CD14-positive monocyte (primary cell): ENCODE measurements around the gene POLD4. TPM values are rescaled to one million over a fixed set of nuclear protein-coding genes. Genes with fewer than 3 reads are reported as not detected.

Experiments used
- DNase-seq, 3 donors: peaks; one replicate each; pipeline ENCODE4 v3.0.0-alpha.2; 2011 to 2022
- H2AFZ ChIP-seq: 2 replicates; pipeline ENCODE4 v1.6.0; 2012; ENCODE audit warnings: mild to moderate bottlenecking, low read depth, low read length, inconsistent platforms; ENCODE audit not compliant: insufficient read depth, poor library complexity, severe bottlenecking
- H3K27ac ChIP-seq, 2 donors: 1 replicate in 1 of 2; 2 replicates in 1 of 2; pipeline ENCODE4 v1.5.1; 2012 to 2013; ENCODE audit warnings: low read length in 2 of 2, control low read depth in 1 of 2, inconsistent platforms in 1 of 2, low read depth in 1 of 2, mild to moderate bottlenecking in 1 of 2
- H3K27me3 ChIP-seq, 2 donors: one replicate each; pipeline versions ENCODE4 v1.6.0 to v1.6.1; 2011 to 2013; ENCODE audit warnings: low read length in 2 of 2; ENCODE audit not compliant: control insufficient read depth in 2 of 2, insufficient read depth in 2 of 2
- H3K36me3 ChIP-seq, 2 donors: replicated peaks in 1 of 2; 1 replicate in 1 of 2; 2 replicates in 1 of 2; pipeline versions ENCODE4 v1.5.1 to v1.6.1; 2012 to 2013; ENCODE audit warnings: low read length in 2 of 2, control low read depth in 1 of 2, inconsistent platforms in 1 of 2, mild to moderate bottlenecking in 1 of 2; ENCODE audit not compliant: insufficient read depth in 2 of 2, control insufficient read depth in 1 of 2
- H3K4me1 ChIP-seq, 2 donors: 1 replicate in 1 of 2; 2 replicates in 1 of 2; pipeline versions ENCODE4 v1.5.1 to v1.6.1; 2012 to 2013; ENCODE audit warnings: low read length in 2 of 2, control low read depth in 1 of 2, inconsistent platforms in 1 of 2, mild to moderate bottlenecking in 1 of 2, moderate library complexity in 1 of 2; ENCODE audit not compliant: insufficient read depth in 2 of 2, control insufficient read depth in 1 of 2
- H3K4me2 ChIP-seq: replicated peaks from 2 replicates; pipeline ENCODE3; 2012; ENCODE audit warnings: low read length, moderate library complexity, mild to moderate bottlenecking; ENCODE audit not compliant: poor library complexity, severe bottlenecking; ENCODE audit errors: extremely low read depth
- H3K4me3 ChIP-seq, 3 experiments: fragments of 200-600 bp in 1 of 3; sonication (generic) in 1 of 3; replicated peaks in 1 of 3; 1 replicate in 2 of 3; 2 replicates in 1 of 3; pipeline ENCODE4 v1.5.1; 2011 to 2013; ENCODE audit warnings: low read length in 3 of 3, mild to moderate bottlenecking in 3 of 3, control low read depth in 2 of 3, low read depth in 2 of 3, inconsistent platforms in 1 of 3, moderate library complexity in 1 of 3
- H3K79me2 ChIP-seq: 2 replicates; pipeline ENCODE4 v1.6.0; 2012; ENCODE audit warnings: mild to moderate bottlenecking, control low read depth, inconsistent platforms, low read length, moderate library complexity; ENCODE audit not compliant: insufficient read depth
- H3K9ac ChIP-seq: 2 replicates; pipeline ENCODE4 v1.6.0; 2017; ENCODE audit warnings: low read length, mild to moderate bottlenecking; ENCODE audit not compliant: insufficient read depth, poor library complexity, severe bottlenecking
- H3K9me3 ChIP-seq, 2 donors: replicated peaks in 1 of 2; 1 replicate in 1 of 2; 2 replicates in 1 of 2; pipeline versions ENCODE4 v1.5.1 to v1.6.1; 2012 to 2013; ENCODE audit warnings: low read length in 2 of 2, control low read depth in 1 of 2; ENCODE audit not compliant: control insufficient read depth in 1 of 2, insufficient read depth in 1 of 2
- H4K20me1 ChIP-seq: 2 replicates; pipeline ENCODE4 v1.6.0; 2012; ENCODE audit warnings: mild to moderate bottlenecking, low read length, control low read depth, moderate library complexity; ENCODE audit not compliant: insufficient read depth
- H3K27ac Mint-ChIP-seq, 7 donors: one replicate each; pipeline ENCODE4 v1.8.0; 2020; ENCODE audit warnings: mild to moderate bottlenecking in 7 of 7, mixed read lengths in 7 of 7, moderate library complexity in 6 of 7, inconsistent platforms in 2 of 7
- H3K27me3 Mint-ChIP-seq, 3 donors: one replicate each; pipeline ENCODE4 v1.8.0; 2021 to 2022; ENCODE audit warnings: low read depth in 3 of 3, mild to moderate bottlenecking in 3 of 3, mixed read lengths in 3 of 3, moderate library complexity in 3 of 3, inconsistent platforms in 1 of 3
- H3K36me3 Mint-ChIP-seq, 2 donors: one replicate each; pipeline ENCODE4 v1.8.0; 2020; ENCODE audit warnings: mixed read lengths in 2 of 2, inconsistent platforms in 1 of 2, mild to moderate bottlenecking in 1 of 2
- H3K4me1 Mint-ChIP-seq: one replicate; pipeline ENCODE4 v1.8.0; 2020; ENCODE audit warnings: mild to moderate bottlenecking, mixed read lengths
- H3K4me3 Mint-ChIP-seq, 2 donors: one replicate each; pipeline ENCODE4 v1.8.0; 2020; ENCODE audit warnings: mild to moderate bottlenecking in 2 of 2, mixed read lengths in 2 of 2, moderate library complexity in 1 of 2
- H3K9me3 Mint-ChIP-seq, 7 donors: one replicate each; pipeline ENCODE4 v1.8.0; 2020 to 2022; ENCODE audit warnings: mixed read lengths in 7 of 7, mild to moderate bottlenecking in 6 of 7, moderate library complexity in 6 of 7, inconsistent platforms in 2 of 7
- WGBS: methylation state at CpG from one replicate; pipeline ENCODE4 v1.1.5; 2013; ENCODE audit warnings: missing lambda C conversion rate; ENCODE audit not compliant: insufficient coverage; 5-methylcytosine and 5-hydroxymethylcytosine counted together
- intact Hi-C, 2 donors: fragments of 100-400 bp; cut with micrococcal nuclease; formaldehyde crosslinking; loops; one replicate each; pipeline versions ENCODE4 v1.15.0 to v1.15.1; 2023
- polyA plus RNA-seq, 3 donors: library from polyadenylated mRNA; depleted of rRNA in 1 of 3; unstranded in 2 of 3; stranded (reverse) in 1 of 3; fragments of 300-500 nt in 2 of 3; fragments of >200 nt in 1 of 3; fragmentation: Illumina TruSeq in 2 of 3; gene quantifications; 1 replicate in 2 of 3; 2 replicates in 1 of 3; pipeline ENCODE4 v1.2.3, GENCODE V29; 2012 to 2021
- TF ChIP-seq, protein P1 (sequence below): fragments of 200-600 bp; IDR thresholded peaks from one replicate; pipeline ENCODE4 v1.8.0; 2022; ENCODE audit warnings: antibody characterized with exemption, mild to moderate bottlenecking

The POLD4 gene
- polyA plus RNA-seq, 3 donors: 157 to 205 (median 176) TPM

DNA sequence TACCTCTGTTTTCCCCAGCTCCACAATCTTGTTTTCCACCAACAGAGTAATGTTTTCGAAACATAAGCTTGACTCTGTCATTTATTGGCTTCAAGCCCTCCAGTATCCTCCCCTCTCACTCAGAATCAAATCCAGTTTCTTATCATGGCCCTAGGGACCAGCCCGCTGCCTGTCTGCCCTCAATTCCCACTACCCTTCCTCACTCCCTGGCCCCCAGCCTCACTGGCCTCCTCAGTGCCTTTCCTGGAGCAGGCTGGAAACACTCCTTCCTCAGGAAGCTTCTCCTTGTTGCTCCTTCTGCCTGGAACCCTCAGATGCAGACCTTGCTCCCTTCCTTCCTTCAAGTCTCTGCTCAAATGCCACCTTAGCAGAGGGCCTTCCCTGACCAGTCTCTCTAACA, 3.9 kb downstream of the POLD4 start:
- Histone ChIP-seq H3K4me2 (no peak overlapping the region), H3K9me3 (no peaks in the 10 kb centered on the region), H3K36me3 (no peaks in the 10 kb centered on the region), H3K4me1 (peaks cover 33 to 36% of the 10 kb centered on the region in 2 donors), H2AFZ (no peak overlapping the region), H3K9ac (no peak overlapping the region), H3K27me3 (no peaks in the 10 kb centered on the region), H3K4me3 (no peak overlapping the region), H3K27ac (no peak overlapping the region), H4K20me1 (peaks cover 15% of the 10 kb centered on the region), H3K79me2 (peaks cover 19% of the 10 kb centered on the region)
- 92% methylated on average over 2 of the region's 2 CpGs for WGBS
- no peak overlapping the region for H3K4me3 Mint-ChIP-seq
- H3K36me3 Mint-ChIP-seq: peaks cover 8 to 9% of the 10 kb centered on the region in 2 donors
- H3K27ac Mint-ChIP-seq: peak overlapping the region in 1 of 7 donors; percentile 28
- TF ChIP-seq, protein P1, sequence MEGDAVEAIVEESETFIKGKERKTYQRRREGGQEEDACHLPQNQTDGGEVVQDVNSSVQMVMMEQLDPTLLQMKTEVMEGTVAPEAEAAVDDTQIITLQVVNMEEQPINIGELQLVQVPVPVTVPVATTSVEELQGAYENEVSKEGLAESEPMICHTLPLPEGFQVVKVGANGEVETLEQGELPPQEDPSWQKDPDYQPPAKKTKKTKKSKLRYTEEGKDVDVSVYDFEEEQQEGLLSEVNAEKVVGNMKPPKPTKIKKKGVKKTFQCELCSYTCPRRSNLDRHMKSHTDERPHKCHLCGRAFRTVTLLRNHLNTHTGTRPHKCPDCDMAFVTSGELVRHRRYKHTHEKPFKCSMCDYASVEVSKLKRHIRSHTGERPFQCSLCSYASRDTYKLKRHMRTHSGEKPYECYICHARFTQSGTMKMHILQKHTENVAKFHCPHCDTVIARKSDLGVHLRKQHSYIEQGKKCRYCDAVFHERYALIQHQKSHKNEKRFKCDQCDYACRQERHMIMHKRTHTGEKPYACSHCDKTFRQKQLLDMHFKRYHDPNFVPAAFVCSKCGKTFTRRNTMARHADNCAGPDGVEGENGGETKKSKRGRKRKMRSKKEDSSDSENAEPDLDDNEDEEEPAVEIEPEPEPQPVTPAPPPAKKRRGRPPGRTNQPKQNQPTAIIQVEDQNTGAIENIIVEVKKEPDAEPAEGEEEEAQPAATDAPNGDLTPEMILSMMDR: no peak
- H3K9me3 Mint-ChIP-seq: no peaks in the 10 kb centered on the region
- DNase-seq: no peak
- intact Hi-C loops: loop anchor here in 1 of 2 donors (2.0 kb wide), 1 partner anchor 157 kb away; no protein-coding TSS in a partner anchor
- peaks cover 39% of the 10 kb centered on the region for H3K4me1 Mint-ChIP-seq
- H3K27me3 Mint-ChIP-seq: peaks cover 0 to 2% (median 0%) of the 10 kb centered on the region in 3 donors

DNA sequence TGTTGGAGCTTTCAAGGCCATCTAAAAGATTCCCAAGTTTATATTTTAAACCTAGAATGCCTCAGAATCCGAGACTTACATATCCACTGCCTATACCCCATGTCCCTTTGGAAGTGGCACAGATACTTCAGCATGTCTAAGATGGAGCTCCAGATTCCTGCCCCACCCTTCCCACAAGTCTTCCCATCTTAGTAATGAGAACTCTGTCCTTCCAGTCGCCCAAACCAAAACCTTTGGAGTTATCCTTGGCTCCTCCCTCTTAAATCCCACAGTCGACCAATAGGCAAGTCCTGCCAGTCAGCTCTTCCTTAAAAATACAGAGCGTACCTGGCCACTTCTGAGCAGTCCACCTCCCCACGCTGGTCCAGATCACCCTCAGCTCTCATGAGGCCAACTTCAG, 4.3 kb downstream of the POLD4 start:
- peaks cover 28 to 32% of the 10 kb centered on the region in 2 donors for H3K4me1 ChIP-seq
- no peak overlapping the region for H3K4me3 Mint-ChIP-seq
- no peak overlapping the region for H3K9ac ChIP-seq
- H3K36me3 Mint-ChIP-seq: peaks cover 8 to 9% of the 10 kb centered on the region in 2 donors
- H3K9me3 Mint-ChIP-seq: no peaks in the 10 kb centered on the region
- peaks cover 36% of the 10 kb centered on the region for H3K4me1 Mint-ChIP-seq
- peaks cover 19% of the 10 kb centered on the region for H3K79me2 ChIP-seq
- no peaks in the 10 kb centered on the region for H3K9me3 ChIP-seq
- H3K27me3 Mint-ChIP-seq: peaks cover 0 to 2% (median 0%) of the 10 kb centered on the region in 3 donors
- no peaks in the 10 kb centered on the region for H3K27me3 ChIP-seq
- peak overlapping the region in 1 of 7 donors; percentile 4 for H3K27ac Mint-ChIP-seq
- intact Hi-C loops: loop anchor here in 1 of 2 donors (2.0 kb wide), 1 partner anchor 158 kb away; no protein-coding TSS in a partner anchor
- DNase-seq: no peak
- 93% methylated on average over 5 of the region's 5 CpGs for WGBS
- TF ChIP-seq, protein P1: no peak
- no peak overlapping the region for H2AFZ ChIP-seq
- H3K36me3 ChIP-seq: no peaks in the 10 kb centered on the region
- H3K4me3 ChIP-seq: no peak overlapping the region
- peaks cover 15% of the 10 kb centered on the region for H4K20me1 ChIP-seq
- H3K27ac ChIP-seq: no peak overlapping the region
- no peak overlapping the region for H3K4me2 ChIP-seq
